Osteoblast (primary cell): ENCODE results near the gene MUC5B. TPM values are rescaled to one million over a fixed set of nuclear protein-coding genes. Genes with fewer than 3 reads are reported as not detected.

Source experiments
- DNase-seq: peaks from one replicate; pipeline ENCODE4 v3.0.0; 2011; ENCODE audit warnings: low spot score, mixed read lengths; ENCODE audit not compliant: insufficient read length; ENCODE audit errors: missing footprints
- H2AFZ ChIP-seq: 2 replicates; pipeline ENCODE4 v1.6.0; 2011; ENCODE audit warnings: mild to moderate bottlenecking, low read length
- H3K27ac ChIP-seq: 2 replicates; pipeline ENCODE4 v1.5.1; 2011; ENCODE audit warnings: mild to moderate bottlenecking, low read depth, low read length, moderate library complexity
- H3K27me3 ChIP-seq: 2 replicates; pipeline ENCODE4 v1.6.0; 2012; ENCODE audit warnings: mild to moderate bottlenecking, control low read depth, inconsistent platforms, low read length, moderate library complexity; ENCODE audit not compliant: insufficient read depth
- H3K36me3 ChIP-seq: 2 replicates; pipeline ENCODE4 v1.5.1; 2011; ENCODE audit warnings: mild to moderate bottlenecking, low read length, control low read depth, moderate library complexity; ENCODE audit not compliant: insufficient read depth
- H3K4me1 ChIP-seq: 2 replicates; pipeline ENCODE4 v1.5.1; 2011; ENCODE audit warnings: mild to moderate bottlenecking, low read length, control low read depth, moderate library complexity; ENCODE audit not compliant: insufficient read depth
- H3K4me2 ChIP-seq: 2 replicates; pipeline ENCODE4 v1.6.0; 2011; ENCODE audit warnings: mild to moderate bottlenecking, low read length; ENCODE audit not compliant: insufficient read depth
- H3K4me3 ChIP-seq: fragments of 200-600 bp; sonication (generic); 3 replicates; pipeline ENCODE4 v1.5.1; 2012; ENCODE audit warnings: mild to moderate bottlenecking, low read length, inconsistent platforms; ENCODE audit not compliant: insufficient read depth
- H3K79me2 ChIP-seq: 2 replicates; pipeline ENCODE4 v1.6.0; 2012; ENCODE audit warnings: mild to moderate bottlenecking, low read length, control low read depth, inconsistent platforms; ENCODE audit not compliant: insufficient read depth
- H3K9me3 ChIP-seq: 2 replicates; pipeline ENCODE4 v1.5.1; 2011; ENCODE audit warnings: low read depth, low read length, control low read depth
- H4K20me1 ChIP-seq: 2 replicates; pipeline ENCODE4 v1.6.0; 2012; ENCODE audit warnings: mild to moderate bottlenecking, low read length, control low read depth; ENCODE audit not compliant: insufficient read depth
- total RNA-seq: library from RNA; depleted of rRNA; stranded (reverse); fragments of >200 nt; gene quantifications from 2 replicates; pipeline ENCODE4 v1.2.3, GENCODE V29; 2012
- TF ChIP-seq, protein P1 (sequence below): IDR thresholded peaks from 2 replicates; pipeline ENCODE4 v1.5.1; 2011; ENCODE audit warnings: mild to moderate bottlenecking, low read depth, low read length, moderate library complexity; ENCODE audit errors: extremely low read depth

Gene MUC5B
- total RNA-seq, 1 donor, result not detected

DNA sequence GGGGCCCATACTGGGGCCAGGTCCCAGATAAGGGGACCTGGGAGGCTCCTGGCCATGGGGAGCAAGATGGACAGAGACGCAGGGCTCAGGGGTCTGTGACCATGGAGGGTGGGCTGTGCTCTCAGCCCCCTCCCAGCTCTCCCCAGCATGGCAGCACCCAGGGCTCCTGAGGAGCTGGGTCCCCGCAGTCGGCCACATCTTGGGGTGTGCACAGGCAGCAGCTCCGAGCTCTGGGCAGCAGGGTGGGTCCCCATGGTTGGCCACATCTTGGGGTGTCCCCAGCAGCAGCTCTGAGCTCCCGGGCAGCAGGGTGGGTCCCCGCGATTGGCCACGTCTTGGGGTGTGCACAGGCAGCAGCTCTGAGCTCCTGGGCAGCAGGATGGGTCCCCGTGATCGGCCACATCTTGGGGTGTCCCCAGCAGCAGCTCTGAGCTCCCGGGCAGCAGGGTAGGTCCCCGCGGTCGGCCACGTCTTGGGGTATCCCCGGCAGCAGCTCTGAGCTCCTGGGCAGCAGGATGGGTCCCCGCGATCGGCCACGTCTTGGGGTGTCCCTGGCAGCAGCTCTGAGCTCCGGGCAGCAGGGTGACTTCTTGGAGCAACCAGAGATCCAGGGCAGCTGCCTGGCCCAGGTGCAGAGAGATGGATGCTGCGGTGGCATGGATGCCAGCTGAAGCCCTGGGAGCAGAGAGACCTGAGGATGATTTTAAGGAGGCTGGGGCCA lies 18.3 kb upstream of the MUC5B start:
- Histone ChIP-seq H3K4me2 (no peak overlapping the region), H3K4me3 (no peak overlapping the region), H2AFZ (no peak overlapping the region), H3K36me3 (no peaks in the 10 kb centered on the region), H3K9me3 (no peaks in the 10 kb centered on the region), H3K27me3 (no peaks in the 10 kb centered on the region), H3K79me2 (no peaks in the 10 kb centered on the region), H3K4me1 (no peaks in the 10 kb centered on the region), H3K27ac (no peak overlapping the region), H4K20me1 (no peaks in the 10 kb centered on the region)
- TF ChIP-seq, protein P1, sequence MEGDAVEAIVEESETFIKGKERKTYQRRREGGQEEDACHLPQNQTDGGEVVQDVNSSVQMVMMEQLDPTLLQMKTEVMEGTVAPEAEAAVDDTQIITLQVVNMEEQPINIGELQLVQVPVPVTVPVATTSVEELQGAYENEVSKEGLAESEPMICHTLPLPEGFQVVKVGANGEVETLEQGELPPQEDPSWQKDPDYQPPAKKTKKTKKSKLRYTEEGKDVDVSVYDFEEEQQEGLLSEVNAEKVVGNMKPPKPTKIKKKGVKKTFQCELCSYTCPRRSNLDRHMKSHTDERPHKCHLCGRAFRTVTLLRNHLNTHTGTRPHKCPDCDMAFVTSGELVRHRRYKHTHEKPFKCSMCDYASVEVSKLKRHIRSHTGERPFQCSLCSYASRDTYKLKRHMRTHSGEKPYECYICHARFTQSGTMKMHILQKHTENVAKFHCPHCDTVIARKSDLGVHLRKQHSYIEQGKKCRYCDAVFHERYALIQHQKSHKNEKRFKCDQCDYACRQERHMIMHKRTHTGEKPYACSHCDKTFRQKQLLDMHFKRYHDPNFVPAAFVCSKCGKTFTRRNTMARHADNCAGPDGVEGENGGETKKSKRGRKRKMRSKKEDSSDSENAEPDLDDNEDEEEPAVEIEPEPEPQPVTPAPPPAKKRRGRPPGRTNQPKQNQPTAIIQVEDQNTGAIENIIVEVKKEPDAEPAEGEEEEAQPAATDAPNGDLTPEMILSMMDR, result no peak
- DNase-seq, result peak; percentile 62

DNA sequence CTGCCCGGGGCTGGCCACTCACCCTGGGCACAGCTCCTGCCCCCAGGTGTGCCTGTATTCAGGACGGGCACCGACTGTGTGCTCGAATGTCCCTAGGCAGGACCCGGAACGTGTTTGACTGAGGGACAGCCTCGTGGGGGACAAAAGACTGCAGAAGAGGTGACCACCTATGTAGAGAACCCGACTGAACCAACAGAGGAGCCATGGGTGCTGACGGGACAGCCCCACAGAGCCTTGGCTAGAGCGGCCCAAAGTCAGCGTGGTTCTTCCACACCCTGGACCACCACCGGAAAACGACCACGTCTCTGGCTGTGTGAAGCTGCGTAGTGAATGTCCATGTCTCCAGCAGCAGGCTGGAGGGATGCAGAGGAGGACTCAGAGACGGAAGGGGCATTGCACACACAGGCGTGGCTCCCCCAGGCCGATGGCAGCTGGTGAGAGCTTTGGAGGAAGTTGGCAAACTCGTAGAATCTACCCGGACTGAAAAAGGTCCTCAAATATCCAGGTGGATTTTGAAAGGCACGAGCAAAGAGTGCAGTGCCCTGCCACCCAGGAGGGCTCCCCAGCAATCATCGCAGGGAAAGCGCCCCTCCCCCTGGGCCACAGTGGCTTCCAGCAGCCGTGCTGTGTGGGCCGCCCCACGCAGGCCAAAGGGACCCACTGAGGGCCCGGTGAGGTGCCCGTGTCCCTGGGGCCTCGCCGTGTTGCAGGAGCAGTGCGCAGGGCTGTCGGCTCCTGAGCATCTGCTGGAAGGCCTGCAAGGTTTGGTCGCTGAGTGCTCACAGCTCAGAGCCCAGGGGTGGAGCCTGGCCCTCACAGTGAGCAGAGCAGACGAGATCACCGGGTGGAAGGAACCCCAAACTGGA lies 17.5 kb upstream of the MUC5B start:
- Histone ChIP-seq H3K79me2 (no peaks in the 10 kb centered on the region), H3K4me2 (no peak overlapping the region), H3K9me3 (no peaks in the 10 kb centered on the region), H3K27ac (no peak overlapping the region), H4K20me1 (no peaks in the 10 kb centered on the region), H3K4me1 (no peaks in the 10 kb centered on the region), H2AFZ (no peak overlapping the region), H3K4me3 (no peak overlapping the region), H3K36me3 (no peaks in the 10 kb centered on the region), H3K27me3 (no peaks in the 10 kb centered on the region)
- TF ChIP-seq, protein P1, result no peak
- DNase-seq, result peak; percentile 71

DNA sequence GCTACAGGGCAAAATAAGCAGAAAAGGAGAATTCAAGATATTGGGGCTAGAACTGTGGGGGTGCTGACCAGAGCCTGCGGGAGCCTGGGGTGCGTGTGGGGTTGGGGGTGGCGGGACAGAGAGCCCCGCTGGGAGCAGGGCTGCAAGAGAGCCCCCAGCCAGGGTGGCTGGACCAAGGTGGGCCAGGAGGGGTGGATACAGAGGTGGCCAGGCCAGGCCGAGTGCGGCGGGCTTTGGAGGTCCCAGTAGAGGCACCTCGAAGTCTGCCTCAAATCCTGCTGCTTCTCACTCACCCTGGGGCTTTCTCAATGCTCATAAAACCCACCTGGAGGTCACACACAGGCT lies 16.9 kb upstream of the MUC5B start:
- TF ChIP-seq, protein P1, result no peak

More for the DNA sequence above, 16.9 kb upstream of the MUC5B start:
- H3K9me3 ChIP-seq, result no peaks in the 10 kb centered on the region
- H2AFZ ChIP-seq, result no peak overlapping the region
- no peak overlapping the region for H3K4me2 ChIP-seq
- no peaks in the 10 kb centered on the region for H3K79me2 ChIP-seq
- H3K27ac ChIP-seq, result no peak overlapping the region
- H4K20me1 ChIP-seq, result no peaks in the 10 kb centered on the region
- H3K27me3 ChIP-seq, result no peaks in the 10 kb centered on the region
- no peaks in the 10 kb centered on the region for H3K4me1 ChIP-seq
- no peaks in the 10 kb centered on the region for H3K36me3 ChIP-seq
- peak; percentile 61 for DNase-seq
- H3K4me3 ChIP-seq, result no peak overlapping the region
